GM21619 (cell line): ENCODE results near the gene CHD2.

Experiments used
- ATAC-seq: cut with Tn5 transposase; IDR thresholded peaks from one replicate; pipeline ENCODE4 v1.9.1; 2021; ENCODE audit not compliant: unreplicated experiment

Gene CHD2

GRCh38 chr15:93063796-93064690, 163.9 kb downstream of the CHD2 start:
- no peak for ATAC-seq

- ATAC-seq = no peak
Measured at GRCh38 chr15:93065641-93066045, 165.5 kb downstream of the CHD2 start.

DNA sequence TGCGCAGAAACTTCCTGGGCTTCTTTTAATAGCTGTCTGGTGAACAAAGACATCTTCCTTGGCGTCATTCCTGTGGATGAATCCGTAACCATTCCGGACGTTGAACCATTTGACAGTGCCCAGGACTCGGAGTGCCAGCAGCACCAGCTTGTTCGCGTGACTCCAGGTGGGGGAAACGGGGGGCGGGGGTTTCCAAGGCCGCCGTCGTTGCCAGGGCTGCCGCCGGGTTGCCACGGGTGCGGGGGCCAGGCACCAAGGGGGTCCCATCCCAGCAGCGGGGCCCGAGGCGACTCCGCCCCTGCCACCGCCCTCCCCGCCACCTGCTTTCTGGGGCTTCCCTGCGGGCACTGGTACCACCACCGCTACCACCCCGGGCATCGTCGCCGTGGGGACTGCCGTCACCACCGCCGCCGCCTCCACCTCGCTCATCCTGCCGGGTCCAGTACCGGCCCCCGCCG, 166.1 kb downstream of the CHD2 start:
- ATAC-seq = no peak

- no peak for ATAC-seq
Measured at GRCh38 chr15:93066834-93067648, 166.9 kb downstream of the CHD2 start.

GRCh38 chr15:93067649-93068085, 167.5 kb downstream of the CHD2 start:
- ATAC-seq = no peak

DNA sequence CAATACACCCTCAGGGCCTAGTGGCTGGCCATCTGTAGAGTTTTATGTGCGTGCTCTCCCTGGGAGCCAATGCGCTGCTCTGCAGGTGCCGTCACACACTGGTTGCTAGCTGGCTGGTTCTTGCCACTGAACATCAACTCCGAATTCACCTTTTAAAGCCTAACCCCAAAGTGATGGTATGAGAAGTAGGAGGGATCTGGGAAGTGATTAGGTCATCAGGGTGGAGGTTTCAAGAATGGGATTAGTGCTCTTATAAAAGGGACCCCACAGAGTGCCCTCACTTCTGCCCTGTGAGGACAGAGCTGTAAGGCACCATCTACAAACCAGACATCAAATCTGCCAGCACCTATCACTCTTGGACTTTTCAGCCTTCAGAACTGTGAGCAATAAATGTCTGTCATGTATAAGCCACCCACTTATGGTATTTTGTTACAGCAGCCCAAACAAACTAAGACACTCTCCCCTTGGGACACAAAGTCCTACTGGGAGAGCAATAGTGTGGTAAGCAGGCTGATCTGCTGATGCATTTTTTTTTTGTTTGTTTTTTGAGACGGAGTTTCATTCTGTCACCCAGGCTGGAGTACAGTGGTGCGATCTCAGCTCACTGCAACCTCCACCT, 168.6 kb downstream of the CHD2 start:
- ATAC-seq = no peak

DNA sequence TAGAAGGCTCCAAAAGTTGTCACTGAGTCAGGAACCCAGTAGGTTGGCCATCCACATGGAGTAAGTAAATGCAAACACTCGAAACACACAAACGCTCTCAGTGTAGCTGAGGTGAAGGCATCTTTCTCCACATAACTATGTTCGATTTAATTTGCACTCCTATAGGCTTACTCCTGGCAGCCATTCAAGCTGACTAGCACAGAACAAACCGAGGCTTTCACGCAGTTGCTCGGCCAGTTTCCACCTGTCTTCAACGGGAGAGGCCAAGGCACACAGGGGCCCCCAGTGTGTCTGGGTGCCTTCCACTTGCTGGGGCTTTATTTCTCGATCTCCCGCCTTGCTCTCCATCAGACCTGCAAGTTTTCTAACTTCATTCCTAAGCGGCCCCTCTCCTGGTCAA, 170.0 kb downstream of the CHD2 start:
- no peak for ATAC-seq

DNA sequence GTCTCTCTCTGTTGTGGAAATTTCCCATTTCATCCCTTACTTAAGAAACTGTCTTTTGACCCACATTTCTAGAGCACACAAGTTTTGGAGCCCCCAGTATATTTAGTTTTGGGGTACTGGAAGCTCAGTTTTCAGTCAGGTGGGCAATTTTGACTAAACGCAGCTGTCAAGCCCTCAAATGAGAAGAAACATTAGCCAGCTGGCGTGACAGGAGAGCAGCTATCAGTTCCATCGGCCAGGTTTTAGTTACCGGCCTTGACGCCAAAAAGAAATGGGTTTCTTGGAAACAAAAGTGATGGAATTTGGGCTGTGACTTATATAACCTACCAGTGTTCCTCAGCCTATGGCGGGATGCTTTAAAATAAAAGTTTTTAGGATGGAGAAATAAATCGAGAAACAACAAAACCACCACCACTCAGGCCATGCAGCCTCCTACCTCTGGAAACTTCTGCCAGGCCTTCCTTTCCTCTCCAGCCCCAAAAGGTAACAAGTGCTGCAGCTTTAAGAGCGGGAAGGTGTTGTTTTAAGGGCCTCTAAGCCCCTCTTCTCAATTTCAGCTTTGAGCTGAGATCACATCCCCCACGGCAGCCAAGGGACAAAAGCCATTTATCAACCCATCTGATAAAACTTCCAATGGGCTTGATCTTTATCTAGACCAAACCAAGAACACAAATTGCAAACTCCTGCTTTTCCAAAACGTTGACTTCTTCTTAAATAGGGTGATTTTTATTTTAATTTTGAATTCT, 170.6 kb downstream of the CHD2 start:
- ATAC-seq = no peak

DNA sequence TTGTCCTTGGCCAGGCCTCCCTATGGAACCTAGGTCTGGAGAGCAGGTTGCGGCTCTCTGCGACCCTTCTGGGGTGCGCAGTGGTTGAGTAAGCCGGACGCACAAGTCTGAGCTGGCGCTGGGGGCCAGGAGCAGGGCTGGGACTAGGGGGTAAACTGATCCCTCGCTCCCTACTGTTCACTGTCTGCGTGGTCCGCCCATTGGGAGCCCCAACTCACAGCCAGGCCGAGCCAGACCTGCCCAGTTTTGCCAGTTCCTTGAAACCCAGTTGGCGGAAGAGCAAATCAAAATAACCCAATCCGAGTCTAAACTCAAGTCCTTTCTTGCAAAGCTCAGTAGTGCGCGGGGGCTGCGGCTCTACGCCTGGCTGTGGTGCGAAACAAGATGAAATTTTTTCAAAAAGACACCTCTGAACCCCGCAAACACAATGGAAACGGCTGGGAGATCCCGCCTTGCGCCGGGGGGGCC, 171.4 kb downstream of the CHD2 start:
- no peak for ATAC-seq

DNA sequence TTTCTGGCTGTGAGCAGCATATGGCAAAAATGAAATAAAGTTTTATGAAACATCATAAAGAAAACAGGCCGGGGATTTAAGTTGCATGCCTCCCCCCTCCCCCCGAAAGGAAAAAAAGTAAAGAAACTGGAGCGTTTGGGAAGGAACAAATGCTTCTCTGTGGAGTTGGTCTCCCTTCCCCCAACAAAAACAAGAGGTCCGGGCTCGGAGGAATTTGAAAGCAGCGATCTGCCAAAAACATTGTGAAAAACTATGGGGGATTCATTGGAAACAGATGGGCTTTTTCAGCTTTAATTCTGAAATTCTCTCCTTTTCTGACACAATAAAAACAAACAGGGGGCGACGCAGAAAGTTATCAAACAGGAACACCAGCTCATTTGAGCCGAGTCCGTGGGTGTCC, 171.9 kb downstream of the CHD2 start:
- ATAC-seq = no peak

- no peak for ATAC-seq
Measured at GRCh38 chr15:93072411-93073394, 172.6 kb downstream of the CHD2 start.

DNA sequence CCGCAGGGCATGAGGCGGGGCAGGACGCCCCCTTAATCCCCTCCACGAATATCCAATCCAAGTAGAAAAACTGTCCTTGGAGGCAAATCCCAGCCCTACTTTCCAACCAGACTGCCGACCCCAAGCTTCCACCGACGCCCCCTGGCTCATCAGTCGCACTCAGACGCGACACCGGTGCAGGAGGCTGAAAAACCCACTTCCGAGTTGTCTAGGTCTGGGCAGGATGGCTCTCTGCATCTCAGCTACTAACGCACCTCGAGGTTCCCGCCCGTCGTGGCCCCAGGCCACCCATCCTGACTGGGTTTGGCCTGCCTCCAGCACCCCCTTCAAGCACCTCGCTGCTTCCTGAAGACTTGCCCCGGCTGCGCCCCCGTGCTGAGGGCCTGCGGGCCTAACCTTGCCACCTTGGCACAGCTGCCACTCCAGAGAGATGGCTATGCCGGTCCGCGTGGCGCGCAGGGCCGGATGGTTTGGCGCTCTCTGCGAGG, 173.4 kb downstream of the CHD2 start:
- ATAC-seq = no peak

DNA sequence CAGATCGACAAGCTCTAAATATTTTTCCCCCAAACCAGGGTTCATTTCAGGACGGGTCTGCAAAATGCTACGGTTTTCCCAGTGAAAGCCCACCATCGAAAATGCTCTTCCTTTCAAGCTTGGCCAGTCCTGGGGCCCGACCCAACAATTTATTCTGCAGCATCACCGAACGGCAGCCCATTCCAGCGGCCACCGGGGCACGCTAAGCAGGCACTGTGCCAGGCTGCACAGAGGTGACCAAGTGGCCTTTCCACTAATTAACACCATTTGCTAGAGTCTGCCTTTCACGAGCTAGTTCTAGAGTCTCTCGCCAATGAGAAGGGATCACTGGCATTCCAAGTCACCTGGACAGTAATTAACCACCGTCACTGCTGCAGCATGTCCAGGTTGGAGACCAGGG, 174.5 kb downstream of the CHD2 start:
- ATAC-seq = no peak

- no peak for ATAC-seq
Measured at GRCh38 chr15:93076217-93076616, 176.1 kb downstream of the CHD2 start.

- no peak for ATAC-seq
Measured at GRCh38 chr15:93076875-93077274, 176.8 kb downstream of the CHD2 start.
